Natural killer cell (primary cell): ENCODE data around the gene PLPPR3. TPM values are rescaled to one million over a fixed set of nuclear protein-coding genes. Genes with fewer than 3 reads are reported as not detected.

Source experiments
- ATAC-seq, 3 donors: fragments of 150-1000 bp in 2 of 3; fragments of 200-7000 bp in 1 of 3; cut with Tn5 transposase; 1 replicate in 1 of 3; 2 replicates in 2 of 3; pipeline ENCODE4 v1.10.0; 2021; ENCODE audit warnings: mild to moderate bottlenecking in 2 of 3, moderate library complexity in 2 of 3
- DNase-seq, 2 donors: peaks; one replicate each; pipeline versions ENCODE4 v3.0.0 to v3.0.0-alpha.2; 2013 to 2021; ENCODE audit warnings: mixed read lengths in 1 of 2
- H3K27ac ChIP-seq: one replicate; pipeline ENCODE4 v1.5.1; 2013; ENCODE audit warnings: mild to moderate bottlenecking, low read length
- H3K27me3 ChIP-seq: one replicate; pipeline ENCODE4 v1.6.1; 2013; ENCODE audit warnings: low read length; ENCODE audit not compliant: control insufficient read depth, insufficient read depth
- H3K36me3 ChIP-seq: one replicate; pipeline ENCODE4 v1.6.1; 2013; ENCODE audit warnings: low read length; ENCODE audit not compliant: control insufficient read depth, insufficient read depth
- H3K4me1 ChIP-seq: one replicate; pipeline ENCODE4 v1.6.1; 2013; ENCODE audit warnings: low read length; ENCODE audit not compliant: control insufficient read depth, insufficient read depth
- H3K4me3 ChIP-seq: one replicate; pipeline ENCODE4 v1.5.1; 2013; ENCODE audit warnings: low read length
- H3K9me3 ChIP-seq: one replicate; pipeline ENCODE4 v1.6.1; 2013; ENCODE audit warnings: low read length; ENCODE audit not compliant: control insufficient read depth, insufficient read depth
- H3K27ac Mint-ChIP-seq, 2 donors: one replicate each; pipeline ENCODE4 v1.8.0; 2022; ENCODE audit warnings: mild to moderate bottlenecking in 2 of 2, mixed read lengths in 2 of 2, moderate library complexity in 1 of 2
- H3K27me3 Mint-ChIP-seq, 2 donors: one replicate each; pipeline ENCODE4 v1.8.0; 2022; ENCODE audit warnings: low read depth in 2 of 2, mixed read lengths in 2 of 2
- H3K36me3 Mint-ChIP-seq: one replicate; pipeline ENCODE4 v1.8.0; 2022; ENCODE audit warnings: mixed read lengths
- H3K4me1 Mint-ChIP-seq, 2 donors: one replicate each; pipeline ENCODE4 v1.8.0; 2022; ENCODE audit warnings: mixed read lengths in 2 of 2
- H3K4me3 Mint-ChIP-seq: one replicate; pipeline ENCODE4 v1.8.0; 2022; ENCODE audit warnings: mild to moderate bottlenecking, moderate library complexity, mixed read lengths
- H3K9me3 Mint-ChIP-seq, 2 donors: one replicate each; pipeline ENCODE4 v1.8.0; 2022; ENCODE audit warnings: mixed read lengths in 2 of 2
- CTCF ChIP-seq: fragments of 200-600 bp; IDR thresholded peaks from one replicate; pipeline ENCODE4 v1.8.0; 2022; ENCODE audit warnings: antibody characterized with exemption
- WGBS: methylation state at CpG from one replicate; pipeline ENCODE4 v1.1.7; 2013; ENCODE audit warnings: missing lambda C conversion rate; ENCODE audit not compliant: insufficient coverage; 5-methylcytosine and 5-hydroxymethylcytosine counted together
- intact Hi-C: fragments of 100-400 bp; cut with micrococcal nuclease; formaldehyde crosslinking; loops from one replicate; pipeline ENCODE4 v1.14.2; 2022
- total RNA-seq, 4 donors: library from RNA; stranded (reverse); fragments of 120-200 nt in 1 of 4; gene quantifications; one replicate each; pipeline versions ENCODE4 v1.2.3 to v1.2.4, GENCODE V29; 2013 to 2022

Gene PLPPR3
- total RNA-seq, 3 donors from 2014 or later (not counting 1 experiment from before 2014, with no cell fraction given), result not detected

GRCh38 chr19:801030-801860 lies 20.5 kb downstream of the PLPPR3 start:
- H3K36me3 Mint-ChIP-seq, result no peaks in the 10 kb centered on the region
- H3K36me3 ChIP-seq, result peaks cover 35% of the 10 kb centered on the region

GRCh38 chr19:800360-801029 lies 21.3 kb downstream of the PLPPR3 start:
- Histone ChIP-seq H3K4me3 (no peak overlapping the region), H3K36me3 (peaks cover 32% of the 10 kb centered on the region), H3K9me3 (no peaks in the 10 kb centered on the region), H3K4me1 (peaks cover 60% of the 10 kb centered on the region), H3K27ac (no peak overlapping the region), H3K27me3 (no peaks in the 10 kb centered on the region)
- H3K4me1 Mint-ChIP-seq, result peaks cover 57% of the 10 kb centered on the region in 2 donors
- peak overlapping the region; percentile 91 for H3K4me3 Mint-ChIP-seq
- DNase-seq (peak in 1 of 2 donors; percentile 41), ATAC-seq (no peak)
- H3K36me3 Mint-ChIP-seq, result no peaks in the 10 kb centered on the region
- no peaks in the 10 kb centered on the region for H3K27me3 Mint-ChIP-seq
- no peaks in the 10 kb centered on the region for H3K9me3 Mint-ChIP-seq
- H3K27ac Mint-ChIP-seq, result peak overlapping the region; percentile 83 to 88
- intact Hi-C loops, result no loop called here
- 54% methylated on average over 16 of the region's 17 CpGs for WGBS
- no peak for TF ChIP-seq CTCF

More at GRCh38 chr19:801030-801860, 20.5 kb downstream of the PLPPR3 start:
- H3K4me1 Mint-ChIP-seq, result peaks cover 57% of the 10 kb centered on the region in 2 donors
- 62% methylated on average over 29 of the region's 29 CpGs for WGBS
- H3K27me3 Mint-ChIP-seq, result no peaks in the 10 kb centered on the region
- DNase-seq, result peak in 1 of 2 donors; percentile 55
- H3K4me3 Mint-ChIP-seq, result peak overlapping the region; percentile 28
- H3K27me3 ChIP-seq, result no peaks in the 10 kb centered on the region
- ATAC-seq, result no peak
- H3K27ac ChIP-seq, result no peak overlapping the region
- no peak for TF ChIP-seq CTCF
- H3K4me1 ChIP-seq, result peaks cover 57% of the 10 kb centered on the region
- intact Hi-C loops, result no loop called here
- H3K4me3 ChIP-seq, result no peak overlapping the region
- no peaks in the 10 kb centered on the region for H3K9me3 Mint-ChIP-seq
- peak overlapping the region; percentile 46 to 88 for H3K27ac Mint-ChIP-seq
- no peaks in the 10 kb centered on the region for H3K9me3 ChIP-seq

- WGBS, result 28% methylated on average over 28 of the region's 28 CpGs
- intact Hi-C loops, result loop anchor here (5.0 kb wide), 1 partner anchor 137 kb away; the partner anchor contains the start of gene RNF126
- H3K4me3 Mint-ChIP-seq, result peak overlapping the region; percentile 91
- no peak for TF ChIP-seq CTCF
- H3K27me3 Mint-ChIP-seq, result no peaks in the 10 kb centered on the region
- DNase-seq (peak in 1 of 2 donors; percentile 59), ATAC-seq (no peak)
- no peaks in the 10 kb centered on the region for H3K36me3 Mint-ChIP-seq
- Histone ChIP-seq H3K27me3 (no peaks in the 10 kb centered on the region), H3K36me3 (peaks cover 23% of the 10 kb centered on the region), H3K27ac (peak overlapping the region; percentile 56), H3K4me3 (peak overlapping the region; percentile 46), H3K4me1 (peaks cover 60% of the 10 kb centered on the region), H3K9me3 (no peaks in the 10 kb centered on the region)
- no peaks in the 10 kb centered on the region for H3K9me3 Mint-ChIP-seq
- peaks cover 57% of the 10 kb centered on the region in 2 donors for H3K4me1 Mint-ChIP-seq
- peak overlapping the region; percentile 83 to 88 for H3K27ac Mint-ChIP-seq
Observed at GRCh38 chr19:799076-799881, 22.5 kb downstream of the PLPPR3 start.
